ENCODE results near the gene TGM1.

DNA sequence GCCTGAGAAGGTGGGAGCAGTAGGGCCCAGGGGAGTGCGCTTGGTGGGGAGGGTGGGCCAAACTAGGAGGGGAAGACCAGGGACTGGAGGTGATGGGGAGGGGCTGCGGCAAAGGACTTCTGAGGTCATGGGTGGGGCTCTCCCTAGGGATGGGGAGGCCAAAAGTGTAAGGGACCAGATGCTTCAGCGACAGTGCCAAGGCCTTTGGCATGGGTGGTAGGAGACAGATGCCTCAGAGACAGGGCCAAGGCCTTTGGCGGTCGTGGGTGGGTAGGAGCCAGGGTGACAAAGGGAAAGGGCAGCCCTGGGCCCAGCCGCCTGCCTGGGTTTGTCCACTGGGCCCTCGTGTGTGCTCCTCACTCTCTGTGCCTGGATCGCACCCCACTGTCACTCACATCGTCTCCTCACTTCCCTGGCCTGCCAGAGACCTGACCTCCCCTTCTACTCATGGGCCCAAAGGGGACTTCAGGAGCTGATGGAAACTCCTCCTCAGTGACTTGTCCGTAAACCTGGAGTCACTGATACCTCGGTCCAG is 21.6 kb upstream of the TGM1 start:
- no peak for TF ChIP-seq CTCF (IDR thresholded peaks at IDR 0.05)
- TF ChIP-seq POLR2A (IDR thresholded peaks at IDR 0.05), result no peak

Measured in Peyer's patch (tissue), 4 donors.